ENCODE data around the gene SP8. TPM values are rescaled to one million over a fixed set of nuclear protein-coding genes. Genes with fewer than 3 reads are reported as not detected.

The SP8 gene
- total and polyA plus RNA-seq, 9 of the 15 experiments (the other 6 are each of a cell fraction or from before 2014, with no cell fraction given) = 0.04 to 1.2 (median 0.19) TPM

Other genes with a start within 250 kb of the SP8 start
- not detected in 2 replicates for gene ABCB5, start 171.2 kb downstream of the SP8 start, total RNA-seq (2014; rRNA removed)
- not detected in 2 replicates for gene ABCB5, start 171.2 kb downstream of the SP8 start, total RNA-seq (2014; rRNA removed; fragmentation: Illumina TruSeq; extraction: Trizol)
- gene ABCB5, start 171.2 kb downstream of the SP8 start, total RNA-seq (2015; rRNA removed; fragmentation: Illumina TruSeq; extraction: Trizol) = not detected in 2 replicates
- gene ABCB5, start 171.2 kb downstream of the SP8 start, total RNA-seq (2021) = not detected in 2 replicates
- not detected in 2 replicates for gene ABCB5, start 171.2 kb downstream of the SP8 start, polyA plus RNA-seq (2011; rRNA removed)
- not detected in 2 replicates for gene ABCB5, start 171.2 kb downstream of the SP8 start, polyA plus RNA-seq (2014; fragmentation: Illumina TruSeq; extraction: Trizol)
- not detected for gene ABCB5, start 171.2 kb downstream of the SP8 start, polyA plus RNA-seq (2014; fragmentation: Nextera tagmentation; extraction: Ambion mirVana)
- not detected in 2 replicates for gene ABCB5, start 171.2 kb downstream of the SP8 start, polyA plus RNA-seq (2014; rRNA removed)